ENCODE data around the gene SEPHS1. TPM values are rescaled to one million over a fixed set of nuclear protein-coding genes. Genes with fewer than 3 reads are reported as not detected.

SEPHS1 gene
- total and polyA plus RNA-seq, 2 of the 8 experiments (the other 6 are each of a cell fraction or from before 2014, with no cell fraction given), result 270 to 683 TPM

DNA sequence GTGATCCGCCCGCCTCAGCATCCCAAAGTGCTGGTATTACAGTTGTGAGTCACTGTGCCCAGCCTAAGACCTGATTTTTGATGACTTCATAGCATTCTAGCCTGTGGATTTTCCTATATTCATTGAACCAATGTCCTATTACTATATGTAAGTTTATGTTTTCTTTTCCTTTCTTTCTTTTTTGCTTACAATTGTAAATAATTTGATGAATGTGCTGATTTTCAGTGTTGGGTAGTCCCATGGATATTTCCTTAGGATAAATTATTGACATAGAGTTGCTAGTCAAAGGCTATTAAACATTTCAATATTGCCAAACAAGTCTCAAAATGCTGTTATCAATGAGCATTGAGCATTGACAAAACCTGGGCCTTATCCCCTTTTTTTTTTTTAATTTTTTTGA lies 38.3 kb downstream of the SEPHS1 start:
- Histone ChIP-seq H2BK20ac (ENCODE audit: low read length) (no peak overlapping the region), H3K56ac (replicated peaks; ENCODE audit: insufficient read length, low read depth, low read length) (no peak overlapping the region), H4K91ac (replicated peaks; ENCODE audit: insufficient read length, low read length) (no peak overlapping the region), H2BK120ac (replicated peaks; ENCODE audit: low read depth, low read length) (no peak overlapping the region), H3K14ac (ENCODE audit: insufficient read length) (no peak overlapping the region), H3K9me3 (ENCODE audit: insufficient read depth in 2 of 2, low read depth in 1 of 2, low read length in 1 of 2) (no peaks in the 10 kb centered on the region), H3K27ac (ENCODE audit: low read depth, low read length) (no peak overlapping the region), H3K4me3 (ENCODE audit: extremely low read depth in 1 of 4, insufficient read depth in 2 of 4, low read depth in 3 of 4, low read length in 4 of 4) (no peak overlapping the region), H3K9ac (replicated peaks in 1 of 4; ENCODE audit: extremely low read depth in 1 of 4, low read depth in 3 of 4, low read length in 3 of 4) (no peak overlapping the region), H3K23ac (ENCODE audit: insufficient read length) (no peak overlapping the region), H4K8ac (ENCODE audit: extremely low read depth, insufficient read depth, low read length) (no peak overlapping the region), H3K4ac (replicated peaks; ENCODE audit: insufficient read length, low read depth, low read length) (no peak overlapping the region), H2AK5ac (ENCODE audit: low read depth, low read length) (no peak overlapping the region), H3K4me2 (ENCODE audit: insufficient read depth in 1 of 2, low read depth in 2 of 2, low read length in 2 of 2) (no peak overlapping the region), H4K5ac (ENCODE audit: insufficient read length, low read depth, low read length) (no peak overlapping the region), H3K79me2 (ENCODE audit: control insufficient read depth in 1 of 2, insufficient read depth in 2 of 2, low read length in 2 of 2) (no peaks in the 10 kb centered on the region), H3K27me3 (replicated peaks in 1 of 4; ENCODE audit: control insufficient read depth in 3 of 4, extremely low read depth in 1 of 4, insufficient read depth in 3 of 4, low read length in 3 of 4) (no peaks in the 10 kb centered on the region; a peak in 1 of 7 replicates), H3K79me1 (ENCODE audit: low read depth, low read length) (no peaks in the 10 kb centered on the region), H3K18ac (ENCODE audit: extremely low read depth, low read length) (no peak overlapping the region), H2BK5ac (ENCODE audit: low read depth, low read length) (no peak overlapping the region), H3K4me1 (replicated peaks in 1 of 4; ENCODE audit: control insufficient read depth in 3 of 4, insufficient read depth in 4 of 4, low read length in 3 of 4) (peaks cover 0 to 2% (median 0%) of the 10 kb centered on the region in 4 experiments; a peak in 1 of 7 replicates), H4K20me1 (replicated peaks in 1 of 2; ENCODE audit: control insufficient read depth in 1 of 2, insufficient read depth in 2 of 2, low read length in 2 of 2) (no peaks in the 10 kb centered on the region), H2BK12ac (ENCODE audit: low read depth, low read length) (no peak overlapping the region), H2AFZ (ENCODE audit: low read length) (no peak overlapping the region), H3K36me3 (ENCODE audit: control insufficient read depth in 2 of 4, insufficient read depth in 4 of 4, low read length in 3 of 4) (no peaks in the 10 kb centered on the region), H2BK15ac (ENCODE audit: low read length) (no peak overlapping the region), H3K23me2 (ENCODE audit: low read depth, low read length) (no peaks in the 10 kb centered on the region)
- WGBS, 2 experiments (ENCODE audit: extremely low coverage in 1 of 2, insufficient coverage in 1 of 2, insufficient read length in 1 of 2, insufficient replicate concordance in 2 of 2, low coverage in 1 of 2, low lambda C conversion rate in 2 of 2, missing lambda C conversion rate in 1 of 2), result 85% methylated on average over 2 of the region's 2 CpGs; no CpG with 5 or more reads in 1 of the 2 experiments
- no peak for TF ChIP-seq JUND (IDR thresholded peaks at IDR 0.05; ENCODE audit: low read length)
- TF ChIP-seq SIN3A (conservative IDR thresholded peaks at IDR 0.05 in 1 of 2, IDR thresholded peaks at IDR 0.05 in 1 of 2; ENCODE audit: low read depth in 1 of 2, low read length in 2 of 2), result no peak
- TF ChIP-seq KDM5A (IDR thresholded peaks at IDR 0.05; ENCODE audit: low read length), result no peak
- no peak for TF ChIP-seq PHF8 (conservative IDR thresholded peaks at IDR 0.05; ENCODE audit: low read depth, low read length)
- TF ChIP-seq BCL11A (IDR thresholded peaks at IDR 0.05; ENCODE audit: low read depth in 2 of 2, low read length in 2 of 2), result no peak
- FAIRE-seq (no peak), DNase-seq (ENCODE audit: low read depth in 1 of 2, low spot score in 2 of 2) (no peak)
- ChIA-PET POLR2A (ENCODE audit: partially characterized antibody) (interaction anchor here (0.6 to 1.4 kb wide), 3 partner anchors 9 to 39 kb away, joined by 3 to 6 read pairs (median 4); partner anchors contain the start of genes PHYH and SEPHS1), CTCF (ENCODE audit: partially characterized antibody) (interaction anchor here (1.3 kb wide), 1 partner anchor 40 kb away, joined by 3 read pairs; no protein-coding TSS in a partner anchor)

Measured in H1 (cell line).